ENCODE data around the gene PLPP4. TPM values are rescaled to one million over a fixed set of nuclear protein-coding genes. Genes with fewer than 3 reads are reported as not detected.

The PLPP4 gene
- total and polyA plus RNA-seq, 2 of the 13 experiments (the other 11 are each of a cell fraction or from before 2014, with no cell fraction given): not detected

DNA sequence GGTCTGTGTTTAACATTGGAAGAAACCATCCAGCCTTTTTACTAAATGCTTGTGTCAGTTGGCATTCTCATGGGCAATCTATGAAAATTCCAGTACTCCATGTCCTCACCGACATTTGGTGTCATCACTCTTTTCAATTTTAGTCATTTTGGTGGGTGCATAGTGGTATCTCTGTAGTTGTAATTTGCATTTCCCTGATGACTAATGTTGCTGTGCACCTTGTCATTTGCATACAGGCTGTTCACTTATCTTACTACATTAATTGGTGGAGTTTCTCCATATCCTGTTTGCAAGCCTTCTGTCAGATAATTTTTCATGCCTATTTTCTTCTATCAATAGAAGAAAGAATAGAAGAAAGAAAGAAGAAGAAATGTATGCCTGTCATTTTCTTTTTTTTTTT, 73.7 kb downstream of the PLPP4 start:
- Histone ChIP-seq H3K9ac (ENCODE audit: insufficient read depth, low read depth, low read length) (no peak overlapping the region), H3K4me1 (ENCODE audit: insufficient read depth, low read length) (no peaks in the 10 kb centered on the region), H3K9me3 (ENCODE audit: low read length) (no peaks in the 10 kb centered on the region), H3K27me3 (ENCODE audit: control insufficient read depth in 1 of 2, insufficient read depth in 2 of 2, low read length in 2 of 2) (peaks cover 0 to 10% of the 10 kb centered on the region in 2 experiments; a peak in 2 of 5 replicates), H3K79me2 (ENCODE audit: insufficient read depth, low read length) (no peaks in the 10 kb centered on the region), H3K4me3 (replicated peaks in 1 of 3; ENCODE audit: insufficient read depth in 1 of 3, low read depth in 2 of 3, low read length in 3 of 3) (no peak overlapping the region), H3K36me3 (replicated peaks in 1 of 2; ENCODE audit: control insufficient read depth in 1 of 2, insufficient read depth in 2 of 2, low read length in 2 of 2) (no peaks in the 10 kb centered on the region), H4K20me1 (ENCODE audit: insufficient read depth, low read length) (no peaks in the 10 kb centered on the region), H3K4me2 (ENCODE audit: low read depth, low read length) (no peak overlapping the region), H2AFZ (ENCODE audit: low read length) (no peak overlapping the region), H3K27ac (ENCODE audit: extremely low read length, insufficient read depth, low read length) (no peak overlapping the region)
- POLR2A ChIA-PET: no interaction called here
- no peak for DNase-seq (ENCODE audit: low spot score)
- CTCF ChIA-PET (ENCODE audit: low intra/inter-chr PET ratio, low total read pairs): no interaction called here
- intact Hi-C loops (cut with micrococcal nuclease; ENCODE audit: unreplicated experiment): no loop called here
- 45% methylated on average over 1 of the region's 1 CpG for WGBS (ENCODE audit: low lambda C conversion rate)
- no peak for FAIRE-seq
- ATAC-seq: no peak
- no TSS peak for BruUV-seq (replicated peaks)
- in situ Hi-C loops (cut with HindIII; ENCODE audit: extremely low pct_ligation_motif_present, low pct_unique_long_range_greater_than_20kb): no loop called here
- TF ChIP-seq, protein P1, sequence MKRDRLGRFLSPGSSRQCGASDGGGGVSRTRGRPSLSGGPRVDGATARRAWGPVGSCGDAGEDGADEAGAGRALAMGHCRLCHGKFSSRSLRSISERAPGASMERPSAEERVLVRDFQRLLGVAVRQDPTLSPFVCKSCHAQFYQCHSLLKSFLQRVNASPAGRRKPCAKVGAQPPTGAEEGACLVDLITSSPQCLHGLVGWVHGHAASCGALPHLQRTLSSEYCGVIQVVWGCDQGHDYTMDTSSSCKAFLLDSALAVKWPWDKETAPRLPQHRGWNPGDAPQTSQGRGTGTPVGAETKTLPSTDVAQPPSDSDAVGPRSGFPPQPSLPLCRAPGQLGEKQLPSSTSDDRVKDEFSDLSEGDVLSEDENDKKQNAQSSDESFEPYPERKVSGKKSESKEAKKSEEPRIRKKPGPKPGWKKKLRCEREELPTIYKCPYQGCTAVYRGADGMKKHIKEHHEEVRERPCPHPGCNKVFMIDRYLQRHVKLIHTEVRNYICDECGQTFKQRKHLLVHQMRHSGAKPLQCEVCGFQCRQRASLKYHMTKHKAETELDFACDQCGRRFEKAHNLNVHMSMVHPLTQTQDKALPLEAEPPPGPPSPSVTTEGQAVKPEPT (CRISPR knock-in tag; IDR thresholded peaks at IDR 0.05; ENCODE audit: low read depth): no peak
- no peak for TF ChIP-seq ZNF841 (CRISPR knock-in tag; IDR thresholded peaks at IDR 0.05; ENCODE audit: borderline replicate concordance)
- TF ChIP-seq, protein P2, sequence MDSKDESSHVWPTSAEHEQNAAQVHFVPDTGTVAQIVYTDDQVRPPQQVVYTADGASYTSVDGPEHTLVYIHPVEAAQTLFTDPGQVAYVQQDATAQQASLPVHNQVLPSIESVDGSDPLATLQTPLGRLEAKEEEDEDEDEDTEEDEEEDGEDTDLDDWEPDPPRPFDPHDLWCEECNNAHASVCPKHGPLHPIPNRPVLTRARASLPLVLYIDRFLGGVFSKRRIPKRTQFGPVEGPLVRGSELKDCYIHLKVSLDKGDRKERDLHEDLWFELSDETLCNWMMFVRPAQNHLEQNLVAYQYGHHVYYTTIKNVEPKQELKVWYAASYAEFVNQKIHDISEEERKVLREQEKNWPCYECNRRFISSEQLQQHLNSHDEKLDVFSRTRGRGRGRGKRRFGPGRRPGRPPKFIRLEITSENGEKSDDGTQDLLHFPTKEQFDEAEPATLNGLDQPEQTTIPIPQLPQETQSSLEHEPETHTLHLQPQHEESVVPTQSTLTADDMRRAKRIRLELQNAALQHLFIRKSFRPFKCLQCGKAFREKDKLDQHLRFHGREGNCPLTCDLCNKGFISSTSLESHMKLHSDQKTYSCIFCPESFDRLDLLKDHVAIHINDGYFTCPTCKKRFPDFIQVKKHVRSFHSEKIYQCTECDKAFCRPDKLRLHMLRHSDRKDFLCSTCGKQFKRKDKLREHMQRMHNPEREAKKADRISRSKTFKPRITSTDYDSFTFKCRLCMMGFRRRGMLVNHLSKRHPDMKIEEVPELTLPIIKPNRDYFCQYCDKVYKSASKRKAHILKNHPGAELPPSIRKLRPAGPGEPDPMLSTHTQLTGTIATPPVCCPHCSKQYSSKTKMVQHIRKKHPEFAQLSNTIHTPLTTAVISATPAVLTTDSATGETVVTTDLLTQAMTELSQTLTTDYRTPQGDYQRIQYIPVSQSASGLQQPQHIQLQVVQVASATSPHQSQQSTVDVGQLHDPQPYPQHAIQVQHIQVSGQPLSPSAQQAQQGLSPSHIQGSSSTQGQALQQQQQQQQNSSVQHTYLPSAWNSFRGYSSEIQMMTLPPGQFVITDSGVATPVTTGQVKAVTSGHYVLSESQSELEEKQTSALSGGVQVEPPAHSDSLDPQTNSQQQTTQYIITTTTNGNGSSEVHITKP (CRISPR knock-in tag; IDR thresholded peaks at IDR 0.05; ENCODE audit: low read depth): no peak
- no peak for TF ChIP-seq RXRB (CRISPR knock-in tag; IDR thresholded peaks at IDR 0.05; ENCODE audit: borderline replicate concordance)
- TF ChIP-seq, protein P3, sequence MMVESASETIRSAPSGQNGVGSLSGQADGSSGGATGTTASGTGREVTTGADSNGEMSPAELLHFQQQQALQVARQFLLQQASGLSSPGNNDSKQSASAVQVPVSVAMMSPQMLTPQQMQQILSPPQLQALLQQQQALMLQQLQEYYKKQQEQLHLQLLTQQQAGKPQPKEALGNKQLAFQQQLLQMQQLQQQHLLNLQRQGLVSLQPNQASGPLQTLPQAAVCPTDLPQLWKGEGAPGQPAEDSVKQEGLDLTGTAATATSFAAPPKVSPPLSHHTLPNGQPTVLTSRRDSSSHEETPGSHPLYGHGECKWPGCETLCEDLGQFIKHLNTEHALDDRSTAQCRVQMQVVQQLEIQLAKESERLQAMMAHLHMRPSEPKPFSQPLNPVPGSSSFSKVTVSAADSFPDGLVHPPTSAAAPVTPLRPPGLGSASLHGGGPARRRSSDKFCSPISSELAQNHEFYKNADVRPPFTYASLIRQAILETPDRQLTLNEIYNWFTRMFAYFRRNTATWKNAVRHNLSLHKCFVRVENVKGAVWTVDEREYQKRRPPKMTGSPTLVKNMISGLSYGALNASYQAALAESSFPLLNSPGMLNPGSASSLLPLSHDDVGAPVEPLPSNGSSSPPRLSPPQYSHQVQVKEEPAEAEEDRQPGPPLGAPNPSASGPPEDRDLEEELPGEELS (CRISPR knock-in tag; IDR thresholded peaks at IDR 0.05): no peak
- no peak for TF ChIP-seq ZNF44 (CRISPR knock-in tag; IDR thresholded peaks at IDR 0.05)
- no peak for TF ChIP-seq PPARG (CRISPR knock-in tag; conservative IDR thresholded peaks at IDR 0.05)
- TF ChIP-seq NFIC (IDR thresholded peaks at IDR 0.05; ENCODE audit: low read length): no peak
- TF ChIP-seq HDAC1 (CRISPR knock-in tag; IDR thresholded peaks at IDR 0.05): no peak
- no peak for TF ChIP-seq ZFP36 (IDR thresholded peaks at IDR 0.05; ENCODE audit: borderline replicate concordance, low read depth, low read length, partially characterized antibody)
- TF ChIP-seq, protein P4, sequence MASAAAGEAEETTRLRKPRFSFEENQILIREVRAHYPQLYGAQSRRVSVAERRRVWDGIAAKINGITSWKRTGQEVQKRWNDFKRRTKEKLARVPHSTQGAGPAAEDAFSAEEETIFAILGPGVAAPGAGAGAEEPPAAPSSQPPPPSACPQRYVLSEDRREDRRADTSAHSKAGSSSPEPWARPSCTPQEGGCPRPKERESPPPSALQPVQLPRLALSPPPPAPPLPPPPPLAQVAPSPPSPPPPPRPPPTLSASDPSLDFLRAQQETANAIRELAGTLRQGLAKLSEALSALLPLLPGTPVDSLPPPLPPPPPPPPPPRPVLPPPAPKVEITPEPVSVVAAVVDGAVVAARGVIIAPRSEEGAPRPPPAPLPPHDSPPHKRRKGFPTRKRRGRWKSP (CRISPR knock-in tag; IDR thresholded peaks at IDR 0.05): no peak
- no peak for TF ChIP-seq ZFX (CRISPR knock-in tag; IDR thresholded peaks at IDR 0.05; ENCODE audit: low read depth)
- TF ChIP-seq KDM3A (CRISPR knock-in tag; IDR thresholded peaks at IDR 0.05; ENCODE audit: low read depth): no peak
- TF ChIP-seq, protein P5, sequence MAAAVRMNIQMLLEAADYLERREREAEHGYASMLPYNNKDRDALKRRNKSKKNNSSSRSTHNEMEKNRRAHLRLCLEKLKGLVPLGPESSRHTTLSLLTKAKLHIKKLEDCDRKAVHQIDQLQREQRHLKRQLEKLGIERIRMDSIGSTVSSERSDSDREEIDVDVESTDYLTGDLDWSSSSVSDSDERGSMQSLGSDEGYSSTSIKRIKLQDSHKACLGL (CRISPR knock-in tag; IDR thresholded peaks at IDR 0.05): no peak
- no peak for TF ChIP-seq NR1H2 (CRISPR knock-in tag; IDR thresholded peaks at IDR 0.05; ENCODE audit: borderline replicate concordance, low read depth)
- no peak for TF ChIP-seq SNRNP70 (IDR thresholded peaks at IDR 0.05; ENCODE audit: low read depth, low read length)
- TF ChIP-seq ZNF496 (CRISPR knock-in tag; IDR thresholded peaks at IDR 0.05; ENCODE audit: insufficient replicate concordance): no peak

Measured in HepG2 (cell line).